ENCODE data around the gene AKNA. TPM values are rescaled to one million over a fixed set of nuclear protein-coding genes. Genes with fewer than 3 reads are reported as not detected.
A peak's percentile ranks its signal among the peaks of the same experiment; 100 is the strongest.

The AKNA gene
- total RNA-seq, 1 donor from 2014 or later, result 6.3 TPM

GRCh38 chr9:114369216-114370130 is 18.3 kb downstream of the AKNA start:
- no peak overlapping the region for H3K27ac ChIP-seq (replicated peaks)
- no peaks in the 10 kb centered on the region for H3K9me3 ChIP-seq (replicated peaks)
- peaks cover 36% of the 10 kb centered on the region for H3K36me3 ChIP-seq
- peaks cover 29% of the 10 kb centered on the region for H3K4me1 ChIP-seq
- TF ChIP-seq CTCF (IDR thresholded peaks at IDR 0.05; ENCODE audit: borderline replicate concordance), result no peak
- DNase-seq, result no peak
- H3K27me3 ChIP-seq (ENCODE audit: low read depth), result no peaks in the 10 kb centered on the region
- intact Hi-C loops (cut with micrococcal nuclease), result no loop called here
- H3K4me3 ChIP-seq, result no peak overlapping the region

- Histone ChIP-seq H3K27ac (replicated peaks) (no peak overlapping the region), H3K36me3 (peaks cover 41% of the 10 kb centered on the region), H3K4me3 (no peak overlapping the region), H3K4me1 (peaks cover 26% of the 10 kb centered on the region), H3K27me3 (ENCODE audit: low read depth) (no peaks in the 10 kb centered on the region), H3K9me3 (replicated peaks) (no peaks in the 10 kb centered on the region)
- TF ChIP-seq CTCF (IDR thresholded peaks at IDR 0.05; ENCODE audit: borderline replicate concordance), result no peak
- intact Hi-C loops (cut with micrococcal nuclease), result no loop called here
- DNase-seq, result no peak
Observed at GRCh38 chr9:114367772-114368569, 19.8 kb downstream of the AKNA start.

DNA sequence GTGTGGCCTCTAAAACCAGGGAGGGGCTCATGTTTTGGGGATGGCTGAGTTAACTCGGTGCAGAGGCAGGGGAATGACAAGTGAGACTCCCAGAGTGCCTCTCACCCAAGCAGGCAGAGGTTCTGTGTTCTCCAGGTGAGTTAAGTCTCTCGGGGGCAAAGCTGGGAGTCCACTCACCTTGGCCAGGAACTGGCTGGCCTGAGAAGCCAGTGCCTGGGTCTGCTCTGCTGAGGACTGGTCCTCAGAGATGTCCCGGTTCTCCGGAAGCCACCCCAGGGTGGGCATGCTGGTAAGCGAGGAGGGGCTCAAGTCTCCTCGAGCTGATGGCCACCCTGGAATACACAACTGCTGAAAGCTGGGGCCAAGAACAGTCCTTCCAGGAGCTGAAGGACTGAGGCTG is 20.4 kb downstream of the AKNA start:
- no peak for TF ChIP-seq CTCF (IDR thresholded peaks at IDR 0.05; ENCODE audit: borderline replicate concordance)
- H3K36me3 ChIP-seq, result peaks cover 46% of the 10 kb centered on the region
- H3K27me3 ChIP-seq (ENCODE audit: low read depth), result no peaks in the 10 kb centered on the region
- H3K4me1 ChIP-seq, result peaks cover 20% of the 10 kb centered on the region
- DNase-seq, result no peak
- intact Hi-C loops (cut with micrococcal nuclease), result no loop called here
- no peaks in the 10 kb centered on the region for H3K9me3 ChIP-seq (replicated peaks)
- H3K4me3 ChIP-seq, result no peak overlapping the region
- no peak overlapping the region for H3K27ac ChIP-seq (replicated peaks)

DNA sequence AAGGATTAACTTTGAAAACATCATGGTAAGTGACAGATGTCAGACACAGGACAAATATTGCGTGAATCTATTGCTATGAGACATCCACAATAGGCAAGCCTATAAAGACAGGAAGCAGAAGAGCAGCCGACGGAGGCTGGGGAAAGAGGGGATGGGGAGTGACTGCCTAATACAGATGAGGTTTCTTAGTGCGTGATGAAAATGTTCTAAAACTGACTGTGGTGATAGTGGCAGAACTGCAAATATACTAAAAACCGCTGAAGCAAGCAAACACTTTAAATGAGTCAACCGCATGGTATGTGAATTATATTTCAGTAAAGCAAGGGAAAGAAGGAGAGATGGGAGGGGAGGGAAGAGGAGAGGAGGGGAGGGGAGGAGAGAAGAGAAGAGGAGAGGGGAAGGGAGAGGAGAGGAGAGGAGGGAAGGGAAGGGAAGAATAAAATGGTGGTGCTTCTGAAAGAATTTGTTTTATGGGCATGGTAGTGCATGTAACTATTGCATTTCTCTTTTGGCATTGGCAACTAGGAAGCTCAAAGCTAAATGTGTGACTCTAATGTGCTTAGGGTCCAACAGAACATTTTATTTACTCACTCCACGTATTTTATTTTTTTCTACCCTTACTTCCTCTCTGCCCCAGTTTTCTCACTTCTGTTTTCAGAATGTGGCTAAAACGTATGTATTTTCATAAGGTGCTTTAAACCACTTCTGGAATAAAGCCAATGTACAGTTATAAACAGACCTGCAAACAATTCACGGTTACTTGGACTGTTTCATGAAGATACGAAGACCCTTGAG is 21.3 kb downstream of the AKNA start:
- no peaks in the 10 kb centered on the region for H3K27me3 ChIP-seq (ENCODE audit: low read depth)
- peaks cover 12% of the 10 kb centered on the region for H3K4me1 ChIP-seq
- no peak overlapping the region for H3K4me3 ChIP-seq
- H3K9me3 ChIP-seq (replicated peaks), result no peaks in the 10 kb centered on the region
- no peak for TF ChIP-seq CTCF (IDR thresholded peaks at IDR 0.05; ENCODE audit: borderline replicate concordance)
- no peak for DNase-seq
- intact Hi-C loops (cut with micrococcal nuclease), result no loop called here
- H3K27ac ChIP-seq (replicated peaks), result peak overlapping the region; percentile 15
- H3K36me3 ChIP-seq, result peaks cover 54% of the 10 kb centered on the region

GRCh38 chr9:114365194-114365593 is 22.6 kb downstream of the AKNA start:
- Histone ChIP-seq H3K27me3 (ENCODE audit: low read depth) (no peaks in the 10 kb centered on the region), H3K9me3 (replicated peaks) (no peaks in the 10 kb centered on the region), H3K27ac (replicated peaks) (no peak overlapping the region), H3K4me3 (no peak overlapping the region), H3K36me3 (peaks cover 68% of the 10 kb centered on the region), H3K4me1 (peaks cover 9% of the 10 kb centered on the region)
- intact Hi-C loops (cut with micrococcal nuclease), result no loop called here
- no peak for TF ChIP-seq CTCF (IDR thresholded peaks at IDR 0.05; ENCODE audit: borderline replicate concordance)
- DNase-seq, result no peak
